DMS53 treated with DMSO at 0.1 percent for 48 hours (cell line): Measurements from ENCODE around the gene IL19.
A peak's percentile ranks its signal among the peaks of the same experiment; 100 is the strongest.
"Not testable (repeated sequence)": the region's sequence is repeated elsewhere in the genome, so short reads cannot be mapped to it uniquely, and the experiment has no call there.

Experiments used
- DNase-seq: peaks from one replicate; lab custom pipeline; 2025; ENCODE audit not compliant: unreplicated experiment; lab: John Stamatoyannopoulos, UW

The IL19 gene

DNA sequence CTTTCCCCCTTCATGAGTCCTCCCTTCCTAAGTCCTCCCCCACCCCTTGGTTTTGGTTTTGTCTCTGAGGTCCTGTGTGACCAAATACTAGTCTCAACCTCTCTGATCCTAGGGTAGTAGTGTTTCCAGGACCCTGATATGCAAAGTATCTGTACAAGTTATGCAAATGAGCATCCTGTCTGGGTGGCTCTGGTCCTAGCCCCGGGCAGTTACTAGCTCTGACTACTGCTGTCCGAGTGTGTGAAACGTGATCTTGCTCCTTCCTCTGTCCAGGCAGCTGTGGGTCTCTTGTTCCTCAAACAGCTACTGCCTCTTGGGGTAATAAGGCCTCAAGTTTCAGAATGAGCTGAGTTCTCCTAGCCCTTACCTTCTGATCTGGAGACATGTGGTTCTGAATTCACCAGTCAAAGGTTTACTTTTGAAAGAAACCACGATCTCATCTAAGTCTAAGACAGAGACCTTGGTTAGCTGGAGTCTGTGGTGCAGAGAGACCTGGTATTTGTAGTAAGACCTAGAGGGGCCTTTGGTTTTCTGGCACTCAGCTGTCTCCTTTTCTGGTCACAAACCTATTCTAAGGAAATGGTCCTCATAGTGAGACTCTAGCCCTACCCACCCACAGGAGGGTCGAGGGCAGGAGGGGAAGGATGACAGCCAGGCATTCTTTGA, 31.0 kb upstream of the IL19 start:
- no peak for DNase-seq

- no peak for DNase-seq
These were observed 29.4 kb upstream of the IL19 start for GRCh38 chr1:206741142-206741701.

- DNase-seq: no peak
These were observed 27.7 kb upstream of the IL19 start for GRCh38 chr1:206742719-206743383.

DNA sequence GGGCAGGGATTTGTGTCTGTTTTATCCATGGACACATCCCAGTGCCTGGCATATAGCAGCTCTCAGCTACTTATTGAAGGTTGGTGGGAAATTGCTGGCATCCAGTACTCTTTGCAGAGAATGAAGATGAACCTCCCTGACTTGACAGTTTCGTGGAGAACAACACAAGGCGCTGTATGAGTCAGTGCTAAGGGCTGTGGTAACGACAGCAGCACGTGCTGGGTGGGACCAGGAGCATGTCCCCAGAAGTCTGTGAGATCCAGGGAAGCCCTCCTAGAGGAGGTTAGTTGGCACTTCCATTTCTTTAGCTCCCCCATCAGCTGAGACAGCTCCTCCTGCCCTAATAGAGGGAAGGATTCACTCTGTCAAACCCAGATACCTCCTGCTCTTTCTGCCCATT, 25.9 kb upstream of the IL19 start:
- no peak for DNase-seq

DNA sequence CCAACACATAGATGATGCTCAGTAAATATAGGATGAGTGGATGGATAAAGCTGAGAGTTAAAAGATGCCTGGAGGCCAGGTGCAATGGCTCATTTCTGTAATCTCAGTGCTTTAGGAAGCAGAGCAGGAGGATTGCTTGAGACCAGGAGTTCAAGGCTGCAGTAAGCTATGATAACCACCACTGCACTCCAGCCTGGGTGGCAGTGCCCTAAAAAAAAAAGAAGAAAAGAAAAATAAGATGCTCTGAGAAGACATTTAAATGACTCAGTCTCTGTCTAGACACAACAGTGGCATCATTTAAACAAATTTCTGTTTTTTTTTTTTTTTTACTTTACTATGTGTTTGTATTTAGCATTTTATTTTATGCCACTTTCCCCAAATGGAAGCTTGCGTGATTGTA, 25.3 kb upstream of the IL19 start:
- no peak for DNase-seq

GRCh38 chr1:206748348-206749030, 22.1 kb upstream of the IL19 start:
- no peak for DNase-seq

DNA sequence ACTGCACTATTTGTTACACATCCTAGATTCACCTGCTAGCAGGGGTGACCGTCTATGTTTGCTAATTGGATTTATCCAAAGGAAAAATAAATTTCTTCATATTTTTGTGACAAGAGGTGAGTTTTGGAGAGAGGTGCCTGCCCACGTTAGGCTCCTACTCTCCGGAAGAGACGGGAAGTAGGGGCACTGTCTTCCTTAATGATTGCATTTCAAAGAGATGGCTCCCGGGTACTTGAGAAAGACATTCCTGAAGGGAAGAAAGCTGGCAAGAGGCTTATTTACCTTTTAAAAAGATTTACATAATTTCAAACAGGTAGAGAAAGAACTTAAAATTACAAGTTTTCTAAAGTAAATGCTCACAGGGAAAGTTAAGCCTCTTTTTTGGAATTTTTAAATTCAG, 18.7 kb upstream of the IL19 start:
- no peak for DNase-seq

- DNase-seq: no peak
These were observed 18.1 kb upstream of the IL19 start for GRCh38 chr1:206752481-206752880.

GRCh38 chr1:206753141-206753540, 17.4 kb upstream of the IL19 start:
- DNase-seq: no peak

DNA sequence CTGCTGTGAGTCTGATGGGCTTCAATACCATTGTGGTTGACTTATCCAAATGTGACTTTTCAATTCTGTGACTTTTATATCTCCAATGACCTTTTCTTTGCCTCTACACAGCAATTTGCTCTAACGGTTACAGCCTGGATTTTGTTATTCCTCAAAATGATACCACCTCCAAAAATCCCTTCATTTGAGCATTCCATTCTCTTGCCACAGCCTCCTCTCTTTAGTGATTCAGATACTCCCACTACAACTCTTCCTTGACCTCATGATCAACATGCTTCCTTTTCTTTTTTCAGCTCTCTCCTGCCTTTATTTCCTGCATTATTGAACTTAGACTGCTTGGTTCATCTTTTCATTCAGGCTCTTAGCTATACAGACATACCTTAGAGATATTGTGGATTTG, 16.6 kb upstream of the IL19 start:
- no peak for DNase-seq

GRCh38 chr1:206757524-206758266, 12.9 kb upstream of the IL19 start:
- no peak for DNase-seq

- DNase-seq: no peak
These were observed 10.0 kb upstream of the IL19 start for GRCh38 chr1:206760590-206760989.

DNA sequence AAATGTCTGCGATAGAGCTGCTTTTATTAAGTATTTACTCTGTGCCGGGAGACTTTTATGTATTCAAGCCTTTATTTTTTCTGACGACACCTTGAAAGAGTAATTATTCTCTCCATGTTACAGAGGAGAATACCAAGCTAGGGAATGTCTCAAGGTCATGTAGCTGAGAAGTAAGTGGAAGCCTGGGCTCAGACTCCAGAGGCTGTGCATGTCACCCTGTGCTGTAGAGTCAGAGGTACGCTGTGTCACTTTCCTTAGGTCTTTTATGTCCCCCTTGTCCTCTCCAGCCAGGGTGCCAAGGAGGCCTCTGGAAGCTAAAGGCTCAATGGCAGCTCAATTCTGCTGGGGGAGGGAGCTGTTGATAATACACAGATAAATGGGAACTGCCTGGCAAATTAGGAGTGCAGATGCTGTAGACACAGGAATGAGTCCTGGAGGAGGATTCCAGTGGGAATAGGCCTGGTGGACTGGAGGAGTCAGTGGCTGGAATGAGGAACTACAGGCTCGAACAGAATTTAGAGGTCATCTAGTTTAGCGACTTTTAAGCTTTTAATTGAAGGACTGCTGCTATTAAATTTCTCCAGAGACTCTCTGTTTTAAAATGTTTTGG, 9.3 kb upstream of the IL19 start:
- DNase-seq: no peak

DNA sequence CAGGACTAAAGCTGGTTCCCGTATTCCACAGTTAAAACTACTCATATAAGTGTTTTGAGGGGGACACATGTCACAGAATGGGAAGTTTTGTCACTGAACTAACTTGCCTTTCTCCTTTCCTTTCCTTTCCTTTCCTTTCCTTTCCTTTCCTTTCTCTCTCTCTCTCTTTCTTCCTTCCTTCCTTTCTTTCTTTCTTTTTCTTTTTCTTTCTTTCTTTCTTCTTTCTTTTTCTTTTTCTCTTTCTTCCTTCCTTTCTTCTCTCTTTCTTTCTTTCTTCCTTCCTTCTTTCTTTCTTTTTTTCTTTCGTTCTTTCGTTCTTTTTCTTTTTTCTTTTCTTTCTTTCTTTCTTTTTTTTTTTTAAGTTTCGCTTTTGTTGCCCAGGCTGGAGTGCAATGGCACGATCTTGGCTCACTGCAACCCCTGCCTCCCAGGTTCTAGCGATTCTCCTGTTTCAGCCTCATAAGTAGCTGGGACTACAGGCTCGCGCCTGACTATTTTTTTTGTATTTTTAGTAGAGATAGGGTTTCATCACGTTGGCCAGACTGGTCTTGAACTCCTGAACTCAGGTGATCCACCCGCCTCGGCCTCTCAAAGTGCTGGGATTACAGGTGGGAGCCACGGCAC, 7.7 kb upstream of the IL19 start:
- DNase-seq: not testable (repeated sequence)

- DNase-seq: not testable (repeated sequence)
These were observed 4.8 kb upstream of the IL19 start for GRCh38 chr1:206765771-206766170.

DNA sequence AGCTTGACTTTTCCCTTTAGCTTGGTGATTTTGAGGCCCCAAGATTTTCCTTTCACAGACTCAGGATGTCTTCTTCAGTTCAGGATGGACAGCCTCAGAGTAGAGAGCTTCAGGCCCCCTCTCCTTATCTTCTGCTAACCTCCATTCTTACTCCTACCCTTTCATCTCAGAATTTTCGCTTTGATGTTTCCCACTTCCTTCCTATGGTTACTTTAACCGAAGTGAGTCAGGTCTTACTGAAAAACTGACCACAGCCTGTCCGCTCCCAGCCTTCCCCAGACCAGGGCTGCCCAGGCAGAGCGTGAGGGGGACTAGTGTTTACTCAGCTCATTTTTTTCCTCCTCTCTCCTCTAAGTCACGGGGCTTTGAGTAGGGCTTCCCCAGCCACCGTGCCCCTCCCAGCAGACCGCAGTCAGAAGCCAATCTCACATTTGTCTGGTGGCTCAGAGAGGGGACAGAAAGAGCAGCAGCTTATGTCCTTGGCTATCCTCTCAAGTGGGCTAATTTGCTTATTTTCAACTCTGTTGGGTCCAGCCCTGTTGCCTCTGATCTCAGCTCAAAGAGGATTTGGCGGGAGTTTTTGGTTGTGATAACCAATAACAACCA, 4.2 kb upstream of the IL19 start:
- peak; percentile 67 for DNase-seq

GRCh38 chr1:206768472-206769303, 1.9 kb upstream of the IL19 start:
- DNase-seq: no peak

- DNase-seq: no peak
These were observed 1.3 kb upstream of the IL19 start for GRCh38 chr1:206769304-206769731.

DNA sequence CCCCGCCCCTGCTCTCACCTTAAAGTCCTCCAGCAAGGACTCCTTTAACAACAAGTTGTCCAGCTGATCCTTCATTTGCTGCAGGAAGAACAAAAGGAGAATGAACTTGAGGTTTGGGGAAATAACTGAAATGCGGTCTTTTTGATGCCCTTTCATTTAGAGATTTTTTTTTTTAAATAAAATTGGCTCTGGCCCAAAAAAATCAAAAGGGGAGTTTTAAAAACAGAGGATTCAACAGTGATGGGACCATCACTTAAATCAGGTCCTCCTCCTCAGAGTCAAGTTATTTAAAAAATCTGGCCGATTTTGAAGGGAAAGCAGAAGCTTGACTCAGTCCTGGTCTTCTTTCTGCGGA, 742 bp downstream of the IL19 start:
- DNase-seq: no peak
